HL-60 (cell line): ENCODE results near the gene TMEM131L.

Source experiments
- CTCF ChIP-seq: IDR thresholded peaks from one replicate; pipeline ENCODE4 v1.5.1; 2011; ENCODE audit warnings: low read length, control low read depth, inconsistent platforms; ENCODE audit not compliant: insufficient read depth
- GABPA ChIP-seq: IDR thresholded peaks from 2 replicates; pipeline ENCODE4 v1.6.1; 2012; ENCODE audit warnings: low read depth
- REST ChIP-seq: IDR thresholded peaks from 2 replicates; pipeline ENCODE4 v1.6.1; 2012; ENCODE audit warnings: low read depth; ENCODE audit not compliant: insufficient replicate concordance

- no peak for TF ChIP-seq CTCF
- no peak for TF ChIP-seq GABPA
- TF ChIP-seq REST = no peak
Measured at GRCh38 chr4:153564630-153565525, 98.7 kb downstream of the TMEM131L start.
